SK-N-SH treated with all-trans-retinoic acid at 6 μM for 48 hours (cell line): Measurements from ENCODE around the gene SH3PXD2B.

Experiments
- ATAC-seq: fragments of 200-7000 bp; cut with Tn5 transposase; 3 replicates; pipeline ENCODE4 v1.9.1; 2020; ENCODE audit warnings: mild to moderate bottlenecking, moderate library complexity
- ARNTL ChIP-seq: fragments of 450-650 bp; formaldehyde crosslinking; IDR thresholded peaks from 2 replicates; pipeline ENCODE4 v1.5.0; 2020; ENCODE audit warnings: low read depth, mild to moderate bottlenecking, moderate library complexity, borderline replicate concordance
- BACH2 ChIP-seq: fragments of 250-450 bp; sonication (Bioruptor Pico); IDR thresholded peaks from 2 replicates; pipeline ENCODE4 v1.9.0; 2021; ENCODE audit warnings: mild to moderate bottlenecking, borderline replicate concordance
- CSDC2 ChIP-seq: fragments of 250-450 bp; sonication (Bioruptor Pico); IDR thresholded peaks from 2 replicates; pipeline ENCODE4 v1.5.0; 2020; ENCODE audit warnings: mild to moderate bottlenecking, moderate library complexity
- ESRRG ChIP-seq: fragments of 250-450 bp; sonication (Bioruptor Pico); IDR thresholded peaks from 2 replicates; pipeline ENCODE4 v1.6.1; 2021; ENCODE audit warnings: mild to moderate bottlenecking
- GLIS3 ChIP-seq: fragments of 250-450 bp; sonication (Bioruptor Pico); IDR thresholded peaks from 2 replicates; pipeline ENCODE4 v1.5.0; 2020; ENCODE audit warnings: mild to moderate bottlenecking, moderate library complexity
- ISL1 ChIP-seq: fragments of 250-450 bp; sonication (Bioruptor Pico); IDR thresholded peaks from 2 replicates; pipeline ENCODE4 v2.1.2; 2022; ENCODE audit warnings: mild to moderate bottlenecking, moderate library complexity
- OSR1 ChIP-seq: fragments of 250-450 bp; sonication (Bioruptor Pico); IDR thresholded peaks from 2 replicates; pipeline ENCODE4 v1.8.0; 2022; ENCODE audit warnings: moderate library complexity, mild to moderate bottlenecking, inconsistent platforms
- PPARA ChIP-seq: fragments of 250-450 bp; sonication (Bioruptor Pico); IDR thresholded peaks from 2 replicates; pipeline ENCODE4 v1.5.0; 2020; ENCODE audit warnings: mild to moderate bottlenecking, borderline replicate concordance
- SNAI2 ChIP-seq: fragments of 250-450 bp; sonication (Bioruptor Pico); IDR thresholded peaks from 2 replicates; pipeline ENCODE4 v1.5.0; 2020; ENCODE audit warnings: mild to moderate bottlenecking, moderate library complexity
- TCF4 ChIP-seq: fragments of 250-450 bp; sonication (Bioruptor Pico); IDR thresholded peaks from 2 replicates; pipeline ENCODE4 v1.8.0; 2021; ENCODE audit warnings: mild to moderate bottlenecking, moderate library complexity, borderline replicate concordance
- TOX ChIP-seq: fragments of 250-450 bp; sonication (Bioruptor Pico); IDR thresholded peaks from 2 replicates; pipeline ENCODE4 v1.8.0; 2021; ENCODE audit warnings: mild to moderate bottlenecking, moderate library complexity, borderline replicate concordance
- ZC3H10 ChIP-seq: fragments of 250-450 bp; sonication (Bioruptor Pico); IDR thresholded peaks from 2 replicates; pipeline ENCODE4 v1.5.1; 2021; ENCODE audit warnings: mild to moderate bottlenecking, moderate library complexity
- ZFP3 ChIP-seq: fragments of 250-450 bp; sonication (Bioruptor Pico); IDR thresholded peaks from 2 replicates; pipeline ENCODE4 v1.5.0; 2020; ENCODE audit warnings: mild to moderate bottlenecking, moderate library complexity
- ZFP30 ChIP-seq: fragments of 450-650 bp; formaldehyde crosslinking; IDR thresholded peaks from 2 replicates; pipeline ENCODE4 v1.5.0; 2022; ENCODE audit warnings: mild to moderate bottlenecking, moderate library complexity
- ZNF565 ChIP-seq: fragments of 450-650 bp; formaldehyde crosslinking; conservative IDR thresholded peaks from 2 replicates; pipeline ENCODE4 v1.5.0; 2020; ENCODE audit warnings: low read depth, mild to moderate bottlenecking, moderate library complexity
- ZNF70 ChIP-seq: fragments of 450-650 bp; formaldehyde crosslinking; IDR thresholded peaks from 2 replicates; pipeline ENCODE4 v1.5.0; 2020; ENCODE audit warnings: mild to moderate bottlenecking, moderate library complexity
- ZNF8 ChIP-seq: fragments of 450-650 bp; formaldehyde crosslinking; IDR thresholded peaks from 2 replicates; pipeline ENCODE4 v1.5.0; 2020; ENCODE audit warnings: mild to moderate bottlenecking, moderate library complexity
- TF ChIP-seq, protein P1 (sequence below): fragments of 250-450 bp; sonication (Bioruptor Pico); IDR thresholded peaks from 2 replicates; pipeline ENCODE4 v1.5.1; 2021; ENCODE audit warnings: mild to moderate bottlenecking, moderate library complexity
- TF ChIP-seq, protein P2 (sequence below): fragments of 250-450 bp; sonication (Bioruptor Pico); IDR thresholded peaks from 2 replicates; pipeline ENCODE4 v1.5.1; 2020; ENCODE audit warnings: low read depth, mild to moderate bottlenecking, moderate library complexity
- TF ChIP-seq, protein P3 (sequence below): fragments of 250-450 bp; sonication (Bioruptor Pico); IDR thresholded peaks from 2 replicates; pipeline ENCODE4 v1.5.0; 2020; ENCODE audit warnings: mild to moderate bottlenecking, moderate library complexity
- TF ChIP-seq, protein P4 (sequence below): fragments of 250-450 bp; sonication (Bioruptor Pico); IDR thresholded peaks from 2 replicates; pipeline ENCODE4 v1.8.0; 2020; ENCODE audit warnings: mild to moderate bottlenecking, moderate library complexity, borderline replicate concordance

SH3PXD2B gene

DNA sequence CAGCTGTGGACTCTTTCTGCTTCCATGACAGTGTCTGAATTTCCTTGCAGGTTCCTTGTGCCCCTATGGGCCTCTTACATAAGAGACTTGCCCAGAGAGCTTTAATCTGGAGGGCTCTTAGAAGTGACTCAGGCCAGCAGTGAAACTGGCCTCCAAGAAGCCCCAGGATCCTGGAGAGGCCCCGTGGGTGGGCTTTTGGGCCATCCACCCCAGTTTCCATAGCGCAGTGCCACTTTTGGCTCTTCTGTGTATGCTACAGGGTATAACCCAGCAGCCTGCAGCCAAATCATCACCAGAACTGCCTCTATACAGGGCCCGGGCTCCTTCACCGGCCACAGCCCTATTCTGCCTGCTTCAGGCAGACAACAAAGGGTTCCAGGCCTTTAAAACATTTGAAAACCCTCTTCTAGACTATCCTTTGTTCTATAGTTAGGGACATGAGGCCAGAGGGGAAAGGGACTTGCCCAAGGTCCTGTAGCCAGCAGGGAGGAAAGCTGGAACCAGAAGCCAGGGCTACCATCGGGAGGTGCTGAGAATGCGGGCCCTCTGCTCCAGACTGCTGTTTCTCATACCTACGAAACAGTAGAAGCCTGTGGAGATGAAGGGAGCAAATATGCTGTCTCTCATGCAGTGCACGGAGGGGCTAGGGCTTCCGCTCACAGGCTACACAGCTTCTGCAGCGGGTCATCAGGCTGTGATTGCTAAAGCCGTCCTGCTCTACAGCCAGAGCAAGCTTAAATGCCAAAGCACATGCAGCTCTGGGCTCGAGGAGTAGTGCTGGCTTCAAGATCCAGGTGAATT, 18.0 kb downstream of the SH3PXD2B start:
- ATAC-seq = no peak

DNA sequence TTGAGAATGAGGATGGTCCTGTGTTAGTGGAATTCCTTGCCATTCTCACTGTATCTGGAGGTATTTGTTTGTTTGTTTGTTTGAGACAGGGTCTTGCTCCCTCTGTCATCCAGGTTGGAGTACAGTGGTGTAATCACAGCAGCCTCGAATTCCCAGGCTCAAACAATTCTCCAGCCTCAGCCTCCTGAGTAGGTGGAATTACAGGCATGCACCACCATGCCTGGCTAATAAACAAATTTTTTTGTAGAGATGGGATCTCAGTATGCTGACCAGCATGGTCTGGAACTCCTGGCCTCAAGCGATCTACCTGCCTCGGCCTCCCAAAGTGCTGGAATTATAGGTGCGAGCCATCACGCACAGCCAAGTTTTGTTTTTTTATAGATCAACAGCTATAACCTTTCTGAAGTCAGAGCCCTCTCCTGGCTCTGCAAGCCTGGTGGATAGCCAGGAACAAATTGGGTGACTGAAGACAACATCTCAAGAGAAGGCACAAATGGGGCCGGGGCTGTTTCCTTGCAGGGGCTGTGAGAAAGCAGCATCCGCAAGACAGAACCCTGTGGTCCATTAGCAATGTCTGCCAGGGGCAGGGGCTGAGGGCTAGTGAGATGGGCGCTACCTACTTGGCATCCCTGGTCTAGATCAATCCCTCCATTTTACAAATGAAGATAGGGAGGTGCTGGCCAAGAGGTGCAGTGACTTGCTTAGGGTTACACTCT, 18.8 kb downstream of the SH3PXD2B start:
- TF ChIP-seq ZC3H10 (CRISPR knock-in tag) (no peak), GLIS3 (no peak), TCF4 (CRISPR knock-in tag) (no peak), PPARA (CRISPR knock-in tag) (no peak), ARNTL (CRISPR knock-in tag) (no peak), ZFP30 (CRISPR knock-in tag) (no peak), TOX (CRISPR knock-in tag) (no peak), ISL1 (CRISPR knock-in tag) (no peak), ESRRG (CRISPR knock-in tag) (no peak), CSDC2 (CRISPR knock-in tag) (no peak), ZNF565 (CRISPR knock-in tag) (no peak), ZNF8 (CRISPR knock-in tag) (no peak), OSR1 (no peak), SNAI2 (CRISPR knock-in tag) (no peak), BACH2 (CRISPR knock-in tag) (no peak)
- TF ChIP-seq, protein P1, sequence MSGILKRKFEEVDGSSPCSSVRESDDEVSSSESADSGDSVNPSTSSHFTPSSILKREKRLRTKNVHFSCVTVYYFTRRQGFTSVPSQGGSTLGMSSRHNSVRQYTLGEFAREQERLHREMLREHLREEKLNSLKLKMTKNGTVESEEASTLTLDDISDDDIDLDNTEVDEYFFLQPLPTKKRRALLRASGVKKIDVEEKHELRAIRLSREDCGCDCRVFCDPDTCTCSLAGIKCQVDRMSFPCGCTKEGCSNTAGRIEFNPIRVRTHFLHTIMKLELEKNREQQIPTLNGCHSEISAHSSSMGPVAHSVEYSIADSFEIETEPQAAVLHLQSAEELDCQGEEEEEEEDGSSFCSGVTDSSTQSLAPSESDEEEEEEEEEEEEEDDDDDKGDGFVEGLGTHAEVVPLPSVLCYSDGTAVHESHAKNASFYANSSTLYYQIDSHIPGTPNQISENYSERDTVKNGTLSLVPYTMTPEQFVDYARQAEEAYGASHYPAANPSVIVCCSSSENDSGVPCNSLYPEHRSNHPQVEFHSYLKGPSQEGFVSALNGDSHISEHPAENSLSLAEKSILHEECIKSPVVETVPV = no peak
- TF ChIP-seq, protein P2, sequence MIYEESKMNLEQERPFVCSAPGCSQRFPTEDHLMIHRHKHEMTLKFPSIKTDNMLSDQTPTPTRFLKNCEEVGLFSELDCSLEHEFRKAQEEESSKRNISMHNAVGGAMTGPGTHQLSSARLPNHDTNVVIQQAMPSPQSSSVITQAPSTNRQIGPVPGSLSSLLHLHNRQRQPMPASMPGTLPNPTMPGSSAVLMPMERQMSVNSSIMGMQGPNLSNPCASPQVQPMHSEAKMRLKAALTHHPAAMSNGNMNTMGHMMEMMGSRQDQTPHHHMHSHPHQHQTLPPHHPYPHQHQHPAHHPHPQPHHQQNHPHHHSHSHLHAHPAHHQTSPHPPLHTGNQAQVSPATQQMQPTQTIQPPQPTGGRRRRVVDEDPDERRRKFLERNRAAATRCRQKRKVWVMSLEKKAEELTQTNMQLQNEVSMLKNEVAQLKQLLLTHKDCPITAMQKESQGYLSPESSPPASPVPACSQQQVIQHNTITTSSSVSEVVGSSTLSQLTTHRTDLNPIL (CRISPR knock-in tag) = no peak
- TF ChIP-seq, protein P3, sequence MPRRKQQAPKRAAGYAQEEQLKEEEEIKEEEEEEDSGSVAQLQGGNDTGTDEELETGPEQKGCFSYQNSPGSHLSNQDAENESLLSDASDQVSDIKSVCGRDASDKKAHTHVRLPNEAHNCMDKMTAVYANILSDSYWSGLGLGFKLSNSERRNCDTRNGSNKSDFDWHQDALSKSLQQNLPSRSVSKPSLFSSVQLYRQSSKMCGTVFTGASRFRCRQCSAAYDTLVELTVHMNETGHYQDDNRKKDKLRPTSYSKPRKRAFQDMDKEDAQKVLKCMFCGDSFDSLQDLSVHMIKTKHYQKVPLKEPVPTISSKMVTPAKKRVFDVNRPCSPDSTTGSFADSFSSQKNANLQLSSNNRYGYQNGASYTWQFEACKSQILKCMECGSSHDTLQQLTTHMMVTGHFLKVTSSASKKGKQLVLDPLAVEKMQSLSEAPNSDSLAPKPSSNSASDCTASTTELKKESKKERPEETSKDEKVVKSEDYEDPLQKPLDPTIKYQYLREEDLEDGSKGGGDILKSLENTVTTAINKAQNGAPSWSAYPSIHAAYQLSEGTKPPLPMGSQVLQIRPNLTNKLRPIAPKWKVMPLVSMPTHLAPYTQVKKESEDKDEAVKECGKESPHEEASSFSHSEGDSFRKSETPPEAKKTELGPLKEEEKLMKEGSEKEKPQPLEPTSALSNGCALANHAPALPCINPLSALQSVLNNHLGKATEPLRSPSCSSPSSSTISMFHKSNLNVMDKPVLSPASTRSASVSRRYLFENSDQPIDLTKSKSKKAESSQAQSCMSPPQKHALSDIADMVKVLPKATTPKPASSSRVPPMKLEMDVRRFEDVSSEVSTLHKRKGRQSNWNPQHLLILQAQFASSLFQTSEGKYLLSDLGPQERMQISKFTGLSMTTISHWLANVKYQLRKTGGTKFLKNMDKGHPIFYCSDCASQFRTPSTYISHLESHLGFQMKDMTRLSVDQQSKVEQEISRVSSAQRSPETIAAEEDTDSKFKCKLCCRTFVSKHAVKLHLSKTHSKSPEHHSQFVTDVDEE (CRISPR knock-in tag) = no peak
- no peak for ATAC-seq

More for the DNA sequence above, 18.0 kb downstream of the SH3PXD2B start:
- TF ChIP-seq ZFP3 (CRISPR knock-in tag) = no peak
- TF ChIP-seq ZFP30 (CRISPR knock-in tag) = no peak
- TF ChIP-seq ZC3H10 (CRISPR knock-in tag) = no peak
- no peak for TF ChIP-seq ESRRG (CRISPR knock-in tag)
- TF ChIP-seq BACH2 (CRISPR knock-in tag) = no peak
- TF ChIP-seq ARNTL (CRISPR knock-in tag) = no peak
- no peak for TF ChIP-seq CSDC2 (CRISPR knock-in tag)
- no peak for TF ChIP-seq OSR1
- TF ChIP-seq, protein P4, sequence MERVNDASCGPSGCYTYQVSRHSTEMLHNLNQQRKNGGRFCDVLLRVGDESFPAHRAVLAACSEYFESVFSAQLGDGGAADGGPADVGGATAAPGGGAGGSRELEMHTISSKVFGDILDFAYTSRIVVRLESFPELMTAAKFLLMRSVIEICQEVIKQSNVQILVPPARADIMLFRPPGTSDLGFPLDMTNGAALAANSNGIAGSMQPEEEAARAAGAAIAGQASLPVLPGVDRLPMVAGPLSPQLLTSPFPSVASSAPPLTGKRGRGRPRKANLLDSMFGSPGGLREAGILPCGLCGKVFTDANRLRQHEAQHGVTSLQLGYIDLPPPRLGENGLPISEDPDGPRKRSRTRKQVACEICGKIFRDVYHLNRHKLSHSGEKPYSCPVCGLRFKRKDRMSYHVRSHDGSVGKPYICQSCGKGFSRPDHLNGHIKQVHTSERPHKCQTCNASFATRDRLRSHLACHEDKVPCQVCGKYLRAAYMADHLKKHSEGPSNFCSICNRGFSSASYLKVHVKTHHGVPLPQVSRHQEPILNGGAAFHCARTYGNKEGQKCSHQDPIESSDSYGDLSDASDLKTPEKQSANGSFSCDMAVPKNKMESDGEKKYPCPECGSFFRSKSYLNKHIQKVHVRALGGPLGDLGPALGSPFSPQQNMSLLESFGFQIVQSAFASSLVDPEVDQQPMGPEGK = no peak
- no peak for TF ChIP-seq ZNF70 (CRISPR knock-in tag)
- TF ChIP-seq ISL1 (CRISPR knock-in tag) = no peak
- TF ChIP-seq, protein P3 (CRISPR knock-in tag) = no peak
